Left cardiac atrium (tissue), 2 donors: ENCODE results near the gene HIRA. TPM values are rescaled to one million over a fixed set of nuclear protein-coding genes. Genes with fewer than 3 reads are reported as not detected.

Experiments
- total RNA-seq, 2 donors: library from RNA; stranded (reverse); fragmentation: NEBNext Ultra II Directional; extraction: Animal tissue kit (Norgen Biotek cat#: 25700); gene quantifications; one replicate each; pipeline ENCODE4 v1.2.1, GENCODE V29; 2021
- donor health status: DM: no; HTN: yes; CAD: no; lungs with severe emphysema.
- donor health status: DM: yes; HTN: yes; CAD: no.

Gene HIRA
- total RNA-seq, 2 donors from 2014 or later = 15.3 to 22.1 TPM

Other genes starting within 250 kb of the HIRA start
- gene CLTCL1, start 140.0 kb downstream of the HIRA start, total RNA-seq = 10 to 100 TPM; 16.0 to 20.5 TPM
- gene MRPL40, start 812 bp upstream of the HIRA start, total RNA-seq = 10 to 100 TPM; 30.2 to 32.2 TPM
- 10 to 100 TPM; 38.3 to 48.0 TPM for gene C22orf39, start 16.0 kb upstream of the HIRA start, total RNA-seq
- gene UFD1, start 47.5 kb upstream of the HIRA start, total RNA-seq = 10 to 100 TPM; 43.8 to 46.9 TPM
- 1 to 10 TPM in 1 of 2 donors, under 1 TPM in 1; 0.34 to 2.1 TPM for gene CDC45, start 48.2 kb upstream of the HIRA start, total RNA-seq
- 10 to 100 TPM; 23.3 to 42.1 TPM for gene CLDN5, start 92.7 kb upstream of the HIRA start, total RNA-seq